Endothelial cell (in vitro differentiated cells): ENCODE measurements around the gene DCLK1. TPM values are rescaled to one million over a fixed set of nuclear protein-coding genes. Genes with fewer than 3 reads are reported as not detected.

Source experiments
- DNase-seq: peaks from one replicate; pipeline ENCODE4 v3.0.0; 2021; ENCODE audit warnings: low spot score
- H3K27ac Mint-ChIP-seq: one replicate; pipeline ENCODE4 v1.8.0; 2021; ENCODE audit warnings: mixed read lengths, inconsistent platforms; ENCODE audit not compliant: unreplicated experiment
- H3K27me3 Mint-ChIP-seq: one replicate; pipeline ENCODE4 v1.8.0; 2021; ENCODE audit warnings: mild to moderate bottlenecking, moderate library complexity, mixed read lengths, inconsistent platforms; ENCODE audit not compliant: unreplicated experiment
- H3K36me3 Mint-ChIP-seq: one replicate; pipeline ENCODE4 v1.8.0; 2021; ENCODE audit warnings: mild to moderate bottlenecking, low read depth, mixed read lengths, inconsistent platforms; ENCODE audit not compliant: unreplicated experiment
- H3K4me1 Mint-ChIP-seq: one replicate; pipeline ENCODE4 v1.8.0; 2021; ENCODE audit warnings: mild to moderate bottlenecking, mixed read lengths, inconsistent platforms; ENCODE audit not compliant: unreplicated experiment
- H3K4me3 Mint-ChIP-seq: one replicate; pipeline ENCODE4 v1.8.0; 2021; ENCODE audit warnings: mild to moderate bottlenecking, mixed read lengths, inconsistent platforms; ENCODE audit not compliant: unreplicated experiment
- H3K9me3 Mint-ChIP-seq: one replicate; pipeline ENCODE4 v1.8.0; 2021; ENCODE audit warnings: mixed read lengths, inconsistent platforms; ENCODE audit not compliant: unreplicated experiment
- total RNA-seq: library from RNA; stranded (reverse); fragmentation: NEBNext Ultra II Directional; extraction: Animal tissue kit (Norgen Biotek cat#: 25700); gene quantifications from one replicate; pipeline ENCODE4 v1.2.1, GENCODE V29; 2021; ENCODE audit not compliant: unreplicated experiment
- TF ChIP-seq, protein P1 (sequence below): fragments of 200-600 bp; sonication (generic); IDR thresholded peaks from one replicate; pipeline ENCODE4 v1.5.0; 2021; ENCODE audit warnings: antibody characterized with exemption; ENCODE audit not compliant: unreplicated experiment

The DCLK1 gene
- total RNA-seq, 1 donor from 2014 or later, result 1.6 TPM

DNA sequence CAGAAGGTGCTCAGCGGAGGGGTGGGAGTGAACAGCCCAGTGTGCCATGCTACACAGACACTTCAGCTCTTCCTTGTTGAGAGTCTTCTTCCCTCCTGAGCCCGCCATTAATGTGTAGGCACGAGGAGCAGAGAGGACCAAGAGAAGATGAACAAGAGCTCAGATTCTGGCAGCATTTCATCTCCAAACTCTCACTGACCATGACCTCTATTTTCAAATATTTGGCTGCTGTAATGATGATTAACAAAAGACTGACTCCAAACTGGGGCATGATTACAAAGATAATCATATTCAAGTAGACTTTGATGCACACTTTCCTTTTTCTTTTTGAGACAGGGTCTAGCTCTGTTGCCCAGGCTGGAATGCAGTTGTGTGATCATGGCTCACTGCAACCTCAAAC, 236.5 kb downstream of the DCLK1 start:
- no peak overlapping the region for H3K27ac Mint-ChIP-seq
- TF ChIP-seq, protein P1, sequence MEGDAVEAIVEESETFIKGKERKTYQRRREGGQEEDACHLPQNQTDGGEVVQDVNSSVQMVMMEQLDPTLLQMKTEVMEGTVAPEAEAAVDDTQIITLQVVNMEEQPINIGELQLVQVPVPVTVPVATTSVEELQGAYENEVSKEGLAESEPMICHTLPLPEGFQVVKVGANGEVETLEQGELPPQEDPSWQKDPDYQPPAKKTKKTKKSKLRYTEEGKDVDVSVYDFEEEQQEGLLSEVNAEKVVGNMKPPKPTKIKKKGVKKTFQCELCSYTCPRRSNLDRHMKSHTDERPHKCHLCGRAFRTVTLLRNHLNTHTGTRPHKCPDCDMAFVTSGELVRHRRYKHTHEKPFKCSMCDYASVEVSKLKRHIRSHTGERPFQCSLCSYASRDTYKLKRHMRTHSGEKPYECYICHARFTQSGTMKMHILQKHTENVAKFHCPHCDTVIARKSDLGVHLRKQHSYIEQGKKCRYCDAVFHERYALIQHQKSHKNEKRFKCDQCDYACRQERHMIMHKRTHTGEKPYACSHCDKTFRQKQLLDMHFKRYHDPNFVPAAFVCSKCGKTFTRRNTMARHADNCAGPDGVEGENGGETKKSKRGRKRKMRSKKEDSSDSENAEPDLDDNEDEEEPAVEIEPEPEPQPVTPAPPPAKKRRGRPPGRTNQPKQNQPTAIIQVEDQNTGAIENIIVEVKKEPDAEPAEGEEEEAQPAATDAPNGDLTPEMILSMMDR, result no peak
- H3K36me3 Mint-ChIP-seq, result no peaks in the 10 kb centered on the region
- H3K27me3 Mint-ChIP-seq, result no peaks in the 10 kb centered on the region
- no peaks in the 10 kb centered on the region for H3K9me3 Mint-ChIP-seq
- H3K4me3 Mint-ChIP-seq, result no peak overlapping the region
- no peaks in the 10 kb centered on the region for H3K4me1 Mint-ChIP-seq
- no peak for DNase-seq

GRCh38 chr13:35892837-35893814, 238.1 kb downstream of the DCLK1 start:
- H3K36me3 Mint-ChIP-seq, result no peaks in the 10 kb centered on the region
- H3K27me3 Mint-ChIP-seq, result no peaks in the 10 kb centered on the region
- H3K9me3 Mint-ChIP-seq, result no peaks in the 10 kb centered on the region
- H3K4me3 Mint-ChIP-seq, result no peak overlapping the region
- TF ChIP-seq, protein P1, result no peak
- no peak overlapping the region for H3K27ac Mint-ChIP-seq
- DNase-seq, result no peak
- no peaks in the 10 kb centered on the region for H3K4me1 Mint-ChIP-seq

DNA sequence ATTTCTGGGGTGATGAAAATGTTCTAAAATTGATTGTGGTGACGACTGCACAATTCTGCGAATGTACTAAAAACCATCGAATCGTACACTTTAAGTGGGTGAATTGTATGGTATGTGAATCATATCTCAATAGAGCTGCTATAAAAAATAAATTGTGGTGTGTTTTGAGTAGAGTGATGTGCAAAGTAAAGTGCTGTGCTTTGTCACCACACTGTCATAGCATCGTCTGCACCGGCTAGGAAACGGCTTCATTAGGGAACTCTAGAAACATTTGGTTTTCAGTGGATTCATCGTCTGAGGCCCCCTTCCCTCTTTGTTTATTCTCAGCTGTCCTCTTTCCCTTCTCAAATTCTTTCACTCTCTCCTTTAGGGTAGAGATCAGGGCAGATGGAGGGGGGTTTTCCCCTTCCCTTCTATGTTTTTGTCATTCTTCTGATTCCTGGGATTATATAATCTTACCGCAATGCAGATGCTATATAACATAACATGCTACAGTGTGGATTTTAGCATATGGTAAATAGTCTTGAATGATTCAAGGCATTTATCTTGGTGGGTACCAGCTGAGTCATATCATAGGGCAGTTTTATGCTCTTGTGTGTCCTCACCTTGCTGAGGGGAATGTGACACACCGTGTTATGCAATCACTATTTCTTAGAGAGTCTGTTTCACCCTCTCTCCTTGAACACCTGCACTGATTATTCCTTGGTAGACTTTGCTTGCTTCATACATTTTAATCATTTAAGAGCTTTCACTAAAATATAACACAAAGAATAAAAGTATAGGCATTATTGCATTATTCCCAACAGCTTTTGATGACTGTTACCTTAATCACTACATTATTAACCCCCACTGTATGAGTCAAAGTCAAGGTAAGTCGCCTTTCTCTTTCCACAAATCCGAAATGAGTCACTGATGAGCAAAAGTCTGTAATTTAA, 239.4 kb downstream of the DCLK1 start:
- no peaks in the 10 kb centered on the region for H3K9me3 Mint-ChIP-seq
- H3K27me3 Mint-ChIP-seq, result no peaks in the 10 kb centered on the region
- no peak overlapping the region for H3K27ac Mint-ChIP-seq
- H3K4me1 Mint-ChIP-seq, result no peaks in the 10 kb centered on the region
- no peak for DNase-seq
- no peak overlapping the region for H3K4me3 Mint-ChIP-seq
- no peaks in the 10 kb centered on the region for H3K36me3 Mint-ChIP-seq
- TF ChIP-seq, protein P1, result no peak

DNA sequence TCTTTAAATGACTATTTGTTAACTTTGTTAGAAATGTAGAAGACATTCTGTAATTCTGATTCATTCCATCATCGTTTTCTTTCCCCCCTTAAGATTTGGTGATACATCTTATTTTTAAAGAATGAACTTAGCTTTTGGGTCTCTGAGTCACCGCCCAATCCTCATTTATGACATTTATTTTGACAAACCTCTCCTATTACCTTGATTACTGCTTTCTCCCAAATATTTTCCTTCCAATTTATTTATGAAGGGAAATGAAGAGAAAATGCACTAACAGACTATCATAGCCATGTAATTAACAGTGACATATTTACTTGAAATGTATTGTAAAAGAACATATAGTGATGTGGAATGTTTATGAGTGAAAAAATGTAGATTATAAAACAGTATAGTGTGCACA, 241.6 kb downstream of the DCLK1 start:
- TF ChIP-seq, protein P1, result no peak
- no peaks in the 10 kb centered on the region for H3K27me3 Mint-ChIP-seq
- no peak overlapping the region for H3K4me3 Mint-ChIP-seq
- no peak for DNase-seq
- no peak overlapping the region for H3K27ac Mint-ChIP-seq
- no peaks in the 10 kb centered on the region for H3K9me3 Mint-ChIP-seq
- H3K36me3 Mint-ChIP-seq, result no peaks in the 10 kb centered on the region
- H3K4me1 Mint-ChIP-seq, result no peaks in the 10 kb centered on the region
